Liver (tissue), 9 donors: ENCODE measurements around the gene GART. TPM values are rescaled to one million over a fixed set of nuclear protein-coding genes. Genes with fewer than 3 reads are reported as not detected.

ENCODE experiments used
- DNase-seq: peaks from one replicate; pipeline ENCODE4 v3.0.0-alpha.2; 2017; ENCODE audit warnings: low spot score
- H3K27ac ChIP-seq, 2 donors: one replicate each; pipeline ENCODE4 v1.7.0; 2013; ENCODE audit warnings: inconsistent platforms in 2 of 2, low read length in 2 of 2, control low read depth in 1 of 2, low read depth in 1 of 2, mild to moderate bottlenecking in 1 of 2
- H3K27me3 ChIP-seq, 4 donors: one replicate each; pipeline versions ENCODE4 v1.6.1 to v1.7.0; 2013; ENCODE audit warnings: low read length in 3 of 4, inconsistent platforms in 1 of 4, mild to moderate bottlenecking in 1 of 4, moderate library complexity in 1 of 4; ENCODE audit not compliant: control insufficient read depth in 4 of 4, insufficient read depth in 4 of 4
- H3K36me3 ChIP-seq, 4 donors: one replicate each; pipeline versions ENCODE4 v1.6.1 to v1.7.0; 2013; ENCODE audit warnings: low read length in 3 of 4, mild to moderate bottlenecking in 3 of 4, low read depth in 1 of 4, moderate library complexity in 1 of 4; ENCODE audit not compliant: control insufficient read depth in 4 of 4, insufficient read depth in 3 of 4
- H3K4me1 ChIP-seq, 4 donors: one replicate each; pipeline versions ENCODE4 v1.6.1 to v1.7.0; 2013; ENCODE audit warnings: low read length in 3 of 4, mild to moderate bottlenecking in 3 of 4, moderate library complexity in 1 of 4; ENCODE audit not compliant: control insufficient read depth in 4 of 4, insufficient read depth in 4 of 4
- H3K4me3 ChIP-seq, 3 donors: one replicate each; pipeline versions ENCODE4 v1.6.1 to v1.7.0; 2013; ENCODE audit warnings: low read length in 3 of 3, control low read depth in 1 of 3, low read depth in 1 of 3, mild to moderate bottlenecking in 1 of 3
- H3K9ac ChIP-seq, 2 donors: one replicate each; pipeline ENCODE4 v1.7.0; 2013; ENCODE audit warnings: low read length in 2 of 2, mild to moderate bottlenecking in 2 of 2, moderate library complexity in 2 of 2, control low read depth in 1 of 2, low read depth in 1 of 2
- H3K9me3 ChIP-seq, 4 donors: one replicate each; pipeline versions ENCODE4 v1.6.1 to v1.7.0; 2013; ENCODE audit warnings: low read length in 3 of 4; ENCODE audit not compliant: control insufficient read depth in 4 of 4
- ATF3 ChIP-seq: IDR thresholded peaks from 2 replicates; pipeline ENCODE4 v1.6.1; 2016; ENCODE audit warnings: antibody characterized with exemption
- CTCF ChIP-seq: fragments of 150-350 bp; IDR thresholded peaks from 2 replicates; pipeline ENCODE4 v1.5.1; 2017; ENCODE audit warnings: improper control_type of control experiment, low read depth, low read length; ENCODE audit not compliant: missing input control
- EGR1 ChIP-seq, 2 donors: IDR thresholded peaks; 2 replicates each; pipeline ENCODE4 v1.6.1; 2016 to 2018; ENCODE audit warnings: antibody characterized with exemption in 2 of 2, low read depth in 2 of 2
- FOXA1 ChIP-seq: IDR thresholded peaks from 2 replicates; pipeline ENCODE4 v1.6.1; 2016; ENCODE audit warnings: antibody characterized with exemption
- FOXA2 ChIP-seq: IDR thresholded peaks from 2 replicates; pipeline ENCODE4 v1.6.1; 2016; ENCODE audit warnings: antibody characterized with exemption
- GABPA ChIP-seq, 2 donors: IDR thresholded peaks in 1 of 2; conservative IDR thresholded peaks in 1 of 2; 2 replicates each; pipeline ENCODE4 v1.6.1; 2016; ENCODE audit warnings: antibody characterized with exemption in 2 of 2, mild to moderate bottlenecking in 1 of 2, moderate library complexity in 1 of 2
- HNF4G ChIP-seq: IDR thresholded peaks from 2 replicates; pipeline ENCODE4 v1.6.1; 2016; ENCODE audit warnings: antibody characterized with exemption
- JUND ChIP-seq, 2 donors: IDR thresholded peaks; 2 replicates each; pipeline ENCODE4 v1.6.1; 2016; ENCODE audit warnings: antibody characterized with exemption in 2 of 2
- NR2F2 ChIP-seq: IDR thresholded peaks from 2 replicates; pipeline ENCODE4 v1.6.1; 2016; ENCODE audit warnings: antibody characterized with exemption
- RAD21 ChIP-seq, 2 donors: IDR thresholded peaks; 2 replicates each; pipeline ENCODE4 v1.6.1; 2016; ENCODE audit warnings: antibody characterized with exemption in 2 of 2, mild to moderate bottlenecking in 2 of 2
- REST ChIP-seq: IDR thresholded peaks from 2 replicates; pipeline ENCODE4 v1.6.1; 2016; ENCODE audit warnings: antibody characterized with exemption, mild to moderate bottlenecking
- RXRA ChIP-seq, 2 donors: IDR thresholded peaks; 2 replicates each; pipeline ENCODE4 v1.6.1; 2017 to 2018; ENCODE audit warnings: antibody characterized with exemption in 2 of 2, mild to moderate bottlenecking in 1 of 2
- TAF1 ChIP-seq: conservative IDR thresholded peaks from 2 replicates; pipeline ENCODE4 v1.6.1; 2016; ENCODE audit warnings: antibody characterized with exemption, mild to moderate bottlenecking
- YY1 ChIP-seq: IDR thresholded peaks from 2 replicates; pipeline ENCODE4 v1.6.1; 2016; ENCODE audit warnings: antibody characterized with exemption, mild to moderate bottlenecking
- ZBTB33 ChIP-seq: IDR thresholded peaks from 2 replicates; pipeline ENCODE4 v1.6.1; 2016; ENCODE audit warnings: antibody characterized with exemption
- WGBS: extraction: QIAGEN DNeasy Blood & Tissue Kit; methylation state at CpG from one replicate; pipeline ENCODE4 v1.1.7; 2013; 5-methylcytosine and 5-hydroxymethylcytosine counted together
- polyA plus RNA-seq, 2 donors: library from polyadenylated mRNA; stranded (reverse) in 1 of 2; unstranded in 1 of 2; fragments of 200-250 nt in 1 of 2; fragments of >200 nt in 1 of 2; fragmentation: Nextera tagmentation in 1 of 2; extraction: Ambion mirVana in 1 of 2; gene quantifications; one replicate each; pipeline versions ENCODE4 v1.2.1 to v1.2.3, GENCODE V29; 2013 to 2015
- total RNA-seq, 2 donors: library from RNA; depleted of rRNA; stranded (reverse); fragments of >200 nt; gene quantifications; one replicate each; pipeline ENCODE4 v1.2.3, GENCODE V29; 2014
- donor health status: healthy.
- donor health status: healthy.
- donor health status: healthy.
- donor health status: healthy.
- donor health status: healthy.

The GART gene
- total and polyA plus RNA-seq, 4 donors = 15.7 to 76.8 (median 32.0) TPM

- 98% methylated on average over 19 of the region's 19 CpGs for WGBS
- peaks cover 0 to 11% (median 6%) of the 10 kb centered on the region in 4 donors for H3K4me1 ChIP-seq
- no peak overlapping the region for H3K4me3 ChIP-seq
- no peak for TF ChIP-seq NR2F2
- TF ChIP-seq JUND (IDR thresholded peaks at IDR 0.05) = no peak
- TF ChIP-seq GABPA (IDR thresholded peaks at IDR 0.05 in 1 of 2, conservative IDR thresholded peaks at IDR 0.05 in 1 of 2) = no peak
- no peak for TF ChIP-seq EGR1 (IDR thresholded peaks at IDR 0.05; ENCODE audit: low read depth in 2 of 2)
- no peak for TF ChIP-seq YY1
- no peak for TF ChIP-seq FOXA1
- TF ChIP-seq FOXA2 = no peak
- no peak for TF ChIP-seq TAF1
- no peak for TF ChIP-seq ATF3
- TF ChIP-seq CTCF = no peak
- TF ChIP-seq RXRA (IDR thresholded peaks at IDR 0.05) = no peak
- no peak for TF ChIP-seq RAD21 (IDR thresholded peaks at IDR 0.05)
- no peak for TF ChIP-seq ZBTB33
- H3K9me3 ChIP-seq = no peaks in the 10 kb centered on the region
- no peak overlapping the region for H3K27ac ChIP-seq
- peaks cover 33 to 64% (median 56%) of the 10 kb centered on the region in 4 donors for H3K36me3 ChIP-seq
- no peaks in the 10 kb centered on the region for H3K27me3 ChIP-seq
- H3K9ac ChIP-seq = no peak overlapping the region
- no peak for DNase-seq
Observed at GRCh38 chr21:33549848-33550771, 8.2 kb upstream of the GART start.

GRCh38 chr21:33546086-33546485 is 4.2 kb upstream of the GART start:
- no peak overlapping the region for H3K9ac ChIP-seq
- H3K4me3 ChIP-seq = no peak overlapping the region
- H3K27me3 ChIP-seq = no peaks in the 10 kb centered on the region
- H3K36me3 ChIP-seq = peaks cover 13 to 27% (median 20%) of the 10 kb centered on the region in 4 donors
- no peak overlapping the region for H3K27ac ChIP-seq
- no peak for DNase-seq
- WGBS = 74% methylated on average over 3 of the region's 3 CpGs
- TF ChIP-seq HNF4G (no peak), REST (no peak), FOXA1 (no peak), ATF3 (no peak)
- no peaks in the 10 kb centered on the region for H3K9me3 ChIP-seq
- H3K4me1 ChIP-seq = peaks cover 1 to 26% (median 7%) of the 10 kb centered on the region in 4 donors
